Activated CD4-positive, alpha-beta T cell treated with anti-CD3 and anti-CD28 coated beads, Interleukin-2, amount 10 ng/mL, durations not matched to agents 7 days and 5 days (primary cell): ENCODE measurements around the gene PLA2G5. TPM values are rescaled to one million over a fixed set of nuclear protein-coding genes. Genes with fewer than 3 reads are reported as not detected.
"Not testable (repeated sequence)": the region's sequence is repeated elsewhere in the genome, so short reads cannot be mapped to it uniquely, and the experiment has no call there.

Source experiments
- CTCF ChIA-PET: fragments of 350-600 bp; sonication (Branson Sonifier 250); formaldehyde crosslinking; loops from one replicate; lab custom pipeline; 2021; ENCODE audit warnings: antibody characterized with exemption; lab: Charles Lee
- POLR2A ChIA-PET: fragments of 350-600 bp; sonication (Branson Sonifier 250); formaldehyde crosslinking; loops from one replicate; lab custom pipeline; 2021; ENCODE audit warnings: antibody characterized with exemption; lab: Charles Lee
- DNase-seq: peaks from one replicate; pipeline ENCODE4 v3.0.0-alpha.2; 2020
- H3K27ac Mint-ChIP-seq: one replicate; pipeline ENCODE4 v1.8.0; 2021; ENCODE audit warnings: mild to moderate bottlenecking, moderate library complexity, mixed read lengths
- H3K27me3 Mint-ChIP-seq: one replicate; pipeline ENCODE4 v1.8.0; 2021; ENCODE audit warnings: mixed read lengths
- H3K36me3 Mint-ChIP-seq: one replicate; pipeline ENCODE4 v1.8.0; 2021; ENCODE audit warnings: low read depth, mixed read lengths
- H3K4me1 Mint-ChIP-seq: one replicate; pipeline ENCODE4 v1.8.0; 2021; ENCODE audit warnings: mixed read lengths
- H3K4me3 Mint-ChIP-seq: one replicate; pipeline ENCODE4 v1.8.0; 2021; ENCODE audit warnings: mild to moderate bottlenecking, moderate library complexity, mixed read lengths
- H3K9me3 Mint-ChIP-seq: one replicate; pipeline ENCODE4 v1.8.0; 2021; ENCODE audit warnings: mixed read lengths
- total RNA-seq, 2 experiments: library from RNA; stranded (reverse); gene quantifications; one replicate each; pipeline ENCODE4 v1.2.3, GENCODE V29; 2021

The PLA2G5 gene
- total RNA-seq, 2 experiments from 2014 or later, result not detected

- Mint-ChIP-seq H3K9me3 (no peaks in the 10 kb centered on the region), H3K36me3 (no peaks in the 10 kb centered on the region), H3K4me3 (no peak overlapping the region), H3K27ac (no peak overlapping the region), H3K4me1 (no peaks in the 10 kb centered on the region), H3K27me3 (peaks cover 7% of the 10 kb centered on the region)
- DNase-seq, result no peak
- CTCF ChIA-PET, result no interaction called here
- POLR2A ChIA-PET, result no interaction called here
Measured at GRCh38 chr1:20115916-20116315, 45.9 kb downstream of the PLA2G5 start.

GRCh38 chr1:20117236-20117635 lies 47.2 kb downstream of the PLA2G5 start:
- no peaks in the 10 kb centered on the region for H3K4me1 Mint-ChIP-seq
- DNase-seq, result no peak
- ChIA-PET POLR2A (no interaction called here), CTCF (no interaction called here)
- no peaks in the 10 kb centered on the region for H3K36me3 Mint-ChIP-seq
- H3K9me3 Mint-ChIP-seq, result no peaks in the 10 kb centered on the region
- H3K4me3 Mint-ChIP-seq, result no peak overlapping the region
- H3K27ac Mint-ChIP-seq, result no peak overlapping the region
- peaks cover 18% of the 10 kb centered on the region for H3K27me3 Mint-ChIP-seq

- Mint-ChIP-seq H3K36me3 (no peaks in the 10 kb centered on the region), H3K27me3 (peaks cover 18% of the 10 kb centered on the region), H3K9me3 (no peaks in the 10 kb centered on the region), H3K27ac (no peak within 1 kb of the TSS), H3K4me1 (no peaks in the 10 kb centered on the region), H3K4me3 (no peak within 1 kb of the TSS)
- no peak for DNase-seq
- CTCF ChIA-PET, result no interaction called here
- POLR2A ChIA-PET, result no interaction called here
Measured at GRCh38 chr1:20119347-20119746, 49.4 kb downstream of the PLA2G5 start, which contains the start of gene PLA2G2D. Gene PLA2G2D, minus strand, starts transcription at chr1:20119536. Its CDS starts 38 bp downstream, at chr1:20119498.

DNA sequence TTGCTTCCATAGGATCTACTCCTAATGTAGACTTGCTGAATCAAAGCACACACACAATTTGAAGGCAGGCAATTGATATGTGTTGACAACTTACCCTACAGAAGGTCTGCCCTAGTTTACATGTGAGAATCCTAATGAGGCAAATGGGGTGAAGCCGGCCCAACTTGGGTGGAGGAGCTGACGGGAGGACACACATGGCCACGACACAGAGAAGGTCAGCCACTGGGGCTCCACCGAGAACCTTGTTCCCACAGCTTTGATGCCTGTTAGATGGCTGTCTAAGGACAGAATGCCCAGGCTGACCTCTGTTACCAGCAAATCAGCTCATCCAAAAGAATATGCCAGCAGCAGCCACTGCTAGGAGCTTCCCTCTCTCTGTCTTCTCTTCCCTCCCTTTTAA lies 50.8 kb downstream of the PLA2G5 start:
- ChIA-PET POLR2A (no interaction called here), CTCF (interaction anchor here (0.6 to 1.2 kb wide), 2 partner anchors 43 to 1649 kb away, joined by 3 read pairs; no protein-coding TSS in a partner anchor)
- Mint-ChIP-seq H3K27me3 (peaks cover 26% of the 10 kb centered on the region), H3K27ac (no peak overlapping the region), H3K9me3 (no peaks in the 10 kb centered on the region), H3K36me3 (no peaks in the 10 kb centered on the region), H3K4me1 (no peaks in the 10 kb centered on the region), H3K4me3 (no peak overlapping the region)
- no peak for DNase-seq

DNA sequence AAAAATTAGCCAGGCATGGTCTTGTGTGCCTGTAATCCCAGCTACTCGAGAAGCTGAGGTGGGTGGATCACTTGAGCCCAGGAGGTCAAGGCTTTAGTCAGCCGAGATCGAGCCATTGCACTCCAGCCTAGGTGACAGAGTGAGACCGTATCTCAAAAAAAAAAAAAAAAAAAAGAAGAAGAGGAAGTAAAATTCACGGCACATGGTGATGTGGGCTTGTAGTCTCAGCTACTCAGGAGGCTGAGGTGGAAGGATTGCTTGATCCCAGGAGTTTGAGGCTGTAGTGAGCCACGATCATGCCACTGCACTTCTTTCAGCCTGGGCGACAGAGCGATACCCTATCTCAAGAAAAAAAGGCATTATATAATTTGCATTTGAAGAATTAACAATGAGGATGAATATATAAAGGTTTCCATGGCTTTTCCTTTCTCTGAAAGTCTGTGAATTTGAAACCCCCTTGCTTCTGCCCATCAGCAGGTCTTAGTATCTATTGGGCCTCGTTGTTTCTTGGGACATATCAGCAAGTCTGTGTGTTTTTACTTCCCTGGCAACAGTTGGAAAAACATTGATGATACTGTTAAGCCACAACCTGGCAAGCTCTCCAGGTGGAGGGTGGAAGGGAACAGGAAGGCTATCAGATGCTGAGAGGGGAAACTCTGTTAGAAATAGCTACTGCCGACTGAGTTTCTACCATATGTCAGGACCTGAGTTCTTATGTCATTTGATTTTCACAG lies 53.9 kb downstream of the PLA2G5 start:
- no peak overlapping the region for H3K27ac Mint-ChIP-seq
- H3K4me1 Mint-ChIP-seq, result no peaks in the 10 kb centered on the region
- H3K9me3 Mint-ChIP-seq, result peaks cover 2% of the 10 kb centered on the region
- no peak for DNase-seq
- peaks cover 25% of the 10 kb centered on the region for H3K27me3 Mint-ChIP-seq
- CTCF ChIA-PET, result interaction anchor here (0.6 to 1.0 kb wide), 3 partner anchors 9 to 165 kb away, joined by 3 to 5 read pairs (median 4); no protein-coding TSS in a partner anchor
- H3K4me3 Mint-ChIP-seq, result no peak overlapping the region
- H3K36me3 Mint-ChIP-seq, result no peaks in the 10 kb centered on the region
- POLR2A ChIA-PET, result no interaction called here

DNA sequence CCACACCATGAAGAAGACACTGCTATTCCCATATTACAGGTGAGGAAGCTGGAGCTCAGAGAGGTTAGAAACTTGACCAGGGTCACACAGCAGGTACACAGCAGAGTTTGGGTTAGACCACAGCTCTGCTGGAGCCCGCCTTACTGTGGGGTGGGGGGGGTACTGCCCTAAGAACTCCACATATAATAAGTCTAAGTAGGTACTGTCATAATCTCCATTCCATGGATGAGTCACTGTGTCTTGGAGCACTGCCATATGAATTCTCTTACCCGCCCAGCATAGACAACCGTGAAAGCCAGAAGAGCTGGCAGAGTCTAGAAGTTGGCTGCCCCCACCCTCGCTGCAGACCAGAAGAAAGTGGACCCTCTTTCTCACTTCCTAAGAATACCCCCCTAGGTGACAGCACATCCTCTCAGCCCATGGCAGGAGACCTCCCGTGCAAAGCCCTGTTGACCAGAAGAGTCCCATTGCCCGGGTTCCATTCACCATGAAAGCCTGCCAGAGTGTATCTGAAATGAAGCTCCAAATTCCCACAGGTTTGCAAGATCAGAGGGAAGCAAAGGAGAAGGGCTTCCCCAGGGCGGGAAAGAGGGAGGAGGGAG lies 54.6 kb downstream of the PLA2G5 start:
- CTCF ChIA-PET, result interaction anchor here (1.0 kb wide), 1 partner anchor 10 kb away, joined by 3 read pairs; no protein-coding TSS in a partner anchor
- Mint-ChIP-seq H3K27ac (no peak overlapping the region), H3K27me3 (peaks cover 25% of the 10 kb centered on the region), H3K36me3 (no peaks in the 10 kb centered on the region), H3K4me1 (no peaks in the 10 kb centered on the region), H3K4me3 (no peak overlapping the region), H3K9me3 (peaks cover 2% of the 10 kb centered on the region)
- POLR2A ChIA-PET, result no interaction called here
- no peak for DNase-seq

- H3K9me3 Mint-ChIP-seq, result peaks cover 2% of the 10 kb centered on the region
- H3K27ac Mint-ChIP-seq, result no peak overlapping the region
- no peak overlapping the region for H3K4me3 Mint-ChIP-seq
- peaks cover 1% of the 10 kb centered on the region for H3K36me3 Mint-ChIP-seq
- H3K27me3 Mint-ChIP-seq, result peaks cover 26% of the 10 kb centered on the region
- CTCF ChIA-PET, result interaction anchor here (1.0 kb wide), 1 partner anchor 10 kb away, joined by 3 read pairs; no protein-coding TSS in a partner anchor
- no peaks in the 10 kb centered on the region for H3K4me1 Mint-ChIP-seq
- no peak for DNase-seq
- POLR2A ChIA-PET, result no interaction called here
Measured at GRCh38 chr1:20125100-20125499, 55.1 kb downstream of the PLA2G5 start.

DNA sequence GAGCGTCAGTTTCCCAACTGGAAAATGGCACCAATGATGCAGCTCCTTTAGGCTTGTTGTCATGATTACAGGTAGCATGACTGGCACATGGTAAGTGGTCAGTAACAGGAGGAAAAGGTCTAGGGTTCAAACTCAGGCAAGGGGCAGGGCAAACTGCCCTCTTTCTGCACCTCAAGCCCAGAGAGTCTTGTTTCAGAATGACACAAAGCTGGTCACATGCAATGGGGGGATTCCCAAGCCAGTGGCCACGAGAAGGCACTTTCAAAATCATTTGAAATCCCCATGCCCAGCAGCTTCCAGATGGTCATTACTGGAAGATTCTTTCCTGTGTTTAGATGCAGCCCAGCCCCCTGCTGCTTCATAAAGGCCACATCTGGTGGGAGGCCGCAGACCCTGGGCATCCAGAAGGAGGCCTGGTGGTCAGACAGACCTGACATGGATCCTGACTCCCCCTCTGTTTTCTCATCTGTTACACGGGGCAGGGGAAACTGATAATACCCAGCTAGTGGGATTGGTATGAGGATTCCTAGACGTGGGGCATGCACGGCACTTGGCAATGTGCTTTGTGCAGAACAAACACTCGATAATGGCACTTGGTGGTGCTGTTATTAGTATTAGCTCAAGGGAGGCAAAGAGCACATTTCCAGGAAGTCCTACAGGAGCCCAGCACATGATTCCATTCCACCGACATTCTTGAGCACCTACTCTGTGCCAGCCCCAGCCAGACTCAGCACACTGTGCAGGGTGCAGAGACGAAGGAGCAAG lies 56.2 kb downstream of the PLA2G5 start:
- Mint-ChIP-seq H3K4me3 (no peak overlapping the region), H3K9me3 (peaks cover 2% of the 10 kb centered on the region), H3K36me3 (peaks cover 1% of the 10 kb centered on the region), H3K27ac (no peak overlapping the region), H3K4me1 (no peaks in the 10 kb centered on the region), H3K27me3 (peaks cover 19% of the 10 kb centered on the region)
- ChIA-PET POLR2A (no interaction called here), CTCF (no interaction called here)
- no peak for DNase-seq

DNA sequence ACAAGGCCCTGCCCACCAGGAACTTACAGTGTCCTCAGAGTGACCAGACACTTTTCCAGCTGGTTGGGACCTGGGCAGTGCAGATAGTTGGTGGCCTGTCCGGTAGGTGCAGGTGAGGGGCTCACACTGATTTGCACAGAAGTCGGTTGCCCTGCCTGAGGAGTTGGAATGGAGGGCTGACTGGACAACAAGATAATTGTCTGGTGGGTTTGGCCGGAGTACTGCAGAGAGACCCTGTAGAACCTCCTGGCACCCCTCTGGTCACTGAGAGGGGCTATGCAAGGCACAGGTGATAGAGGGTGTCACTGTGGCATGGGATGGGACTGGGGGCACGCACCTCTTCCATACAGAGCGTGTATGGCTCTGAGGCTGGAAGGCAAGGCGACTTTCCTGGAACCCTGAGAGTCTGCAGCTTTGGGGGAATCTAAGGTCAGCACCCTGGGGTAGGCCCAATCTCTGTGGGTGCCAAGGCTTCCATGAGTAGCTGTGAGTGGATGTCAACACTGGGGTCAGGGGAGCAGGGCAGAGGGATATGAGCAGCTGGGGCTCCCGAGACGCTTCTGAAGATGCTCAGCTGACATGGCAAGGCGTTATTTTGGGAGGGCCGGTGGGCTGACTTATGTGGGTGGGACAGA lies 56.9 kb downstream of the PLA2G5 start:
- Mint-ChIP-seq H3K27me3 (peaks cover 14% of the 10 kb centered on the region), H3K36me3 (peaks cover 1% of the 10 kb centered on the region), H3K9me3 (peaks cover 2% of the 10 kb centered on the region), H3K27ac (no peak overlapping the region), H3K4me3 (no peak overlapping the region), H3K4me1 (no peaks in the 10 kb centered on the region)
- CTCF ChIA-PET, result no interaction called here
- no peak for DNase-seq
- POLR2A ChIA-PET, result no interaction called here

GRCh38 chr1:20130518-20130917 lies 60.5 kb downstream of the PLA2G5 start:
- POLR2A ChIA-PET, CTCF ChIA-PET, H3K36me3 Mint-ChIP-seq, H3K27ac Mint-ChIP-seq, H3K4me1 Mint-ChIP-seq, DNase-seq, H3K9me3 Mint-ChIP-seq, H3K4me3 Mint-ChIP-seq: not testable (repeated sequence)
- H3K27me3 Mint-ChIP-seq, result peaks cover 17% of the 10 kb centered on the region

GRCh38 chr1:20134995-20135394 lies 65.0 kb downstream of the PLA2G5 start:
- Mint-ChIP-seq H3K9me3 (no peaks in the 10 kb centered on the region), H3K4me1 (no peaks in the 10 kb centered on the region), H3K4me3 (no peak overlapping the region), H3K27me3 (peaks cover 19% of the 10 kb centered on the region), H3K36me3 (no peaks in the 10 kb centered on the region), H3K27ac (no peak overlapping the region)
- CTCF ChIA-PET, result interaction anchor here (0.7 kb wide), 1 partner anchor 546 kb away, joined by 3 read pairs; no protein-coding TSS in a partner anchor
- DNase-seq, result no peak
- POLR2A ChIA-PET, result interaction anchor here (0.7 kb wide), 1 partner anchor 1912 kb away, joined by 4 read pairs; no protein-coding TSS in a partner anchor

DNA sequence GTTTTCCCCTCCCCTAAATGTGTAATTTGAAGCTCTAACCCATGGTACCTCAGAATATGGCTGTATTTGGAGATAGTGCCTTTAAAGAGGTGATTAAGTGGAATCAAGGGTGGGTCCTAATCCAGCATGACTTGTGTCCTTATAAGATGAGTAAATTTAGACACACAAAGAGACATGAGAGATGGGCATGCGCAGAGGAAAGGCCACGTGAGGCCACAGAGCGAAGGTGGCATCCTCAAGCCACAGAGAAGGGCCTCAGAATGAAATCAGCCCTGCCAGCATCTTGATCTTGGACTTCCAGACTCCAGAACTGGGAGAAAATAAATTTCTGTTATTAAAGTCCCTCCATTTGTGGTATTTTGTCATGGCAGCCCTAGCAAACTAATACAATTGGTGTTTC lies 66.3 kb downstream of the PLA2G5 start:
- Mint-ChIP-seq H3K27me3 (peaks cover 19% of the 10 kb centered on the region), H3K9me3 (no peaks in the 10 kb centered on the region), H3K36me3 (no peaks in the 10 kb centered on the region), H3K4me3 (no peak overlapping the region), H3K27ac (no peak overlapping the region), H3K4me1 (no peaks in the 10 kb centered on the region)
- DNase-seq, result no peak
- CTCF ChIA-PET, result no interaction called here
- POLR2A ChIA-PET, result no interaction called here
